NCI-H1436 (cell line): ENCODE measurements around the gene CAND2.
"Not testable (repeated sequence)": the region's sequence is repeated elsewhere in the genome, so short reads cannot be mapped to it uniquely, and the experiment has no call there.

Source experiments
- DNase-seq: peaks from one replicate; lab custom pipeline; 2025; lab: John Stamatoyannopoulos, UW

Gene CAND2

DNA sequence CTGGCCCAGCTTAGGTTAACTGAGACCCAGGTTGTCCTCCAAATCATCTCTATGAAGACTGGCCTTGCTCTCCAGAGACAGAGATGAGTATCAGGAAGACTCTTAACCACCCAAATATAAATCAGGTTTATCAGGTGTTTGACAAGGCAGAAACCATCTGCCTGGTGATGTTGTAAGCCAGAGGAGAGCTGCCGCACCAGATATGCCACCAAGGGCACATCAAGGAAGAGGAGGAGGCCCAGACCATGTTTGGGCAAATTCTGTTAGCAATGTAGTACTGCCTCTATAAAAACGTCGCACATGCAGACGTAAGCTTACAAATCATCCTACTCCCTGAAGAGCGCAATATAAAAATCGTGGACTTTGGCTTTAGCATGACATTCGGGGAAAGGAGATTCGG lies 65.9 kb downstream of the CAND2 start:
- no peak for DNase-seq

DNA sequence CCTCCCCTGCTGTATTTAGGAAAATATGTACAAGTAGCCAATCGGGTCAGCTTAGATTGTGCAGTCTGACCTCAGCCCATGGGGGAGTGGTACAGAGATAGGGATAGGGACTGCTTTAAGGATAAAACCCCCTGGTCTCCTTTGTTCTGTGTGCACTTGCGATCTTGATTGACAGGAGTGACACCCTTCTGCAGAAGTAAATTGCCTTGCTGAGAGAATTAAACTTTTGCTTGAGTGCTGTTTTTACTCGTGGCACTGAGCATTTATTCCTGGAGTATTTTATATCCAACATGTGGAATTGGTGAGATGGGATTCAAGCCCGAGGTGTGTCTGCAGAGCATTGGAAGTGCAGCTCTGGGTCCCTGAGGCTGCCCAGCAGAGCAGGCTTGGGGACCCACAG lies 68.8 kb downstream of the CAND2 start:
- no peak for DNase-seq

DNA sequence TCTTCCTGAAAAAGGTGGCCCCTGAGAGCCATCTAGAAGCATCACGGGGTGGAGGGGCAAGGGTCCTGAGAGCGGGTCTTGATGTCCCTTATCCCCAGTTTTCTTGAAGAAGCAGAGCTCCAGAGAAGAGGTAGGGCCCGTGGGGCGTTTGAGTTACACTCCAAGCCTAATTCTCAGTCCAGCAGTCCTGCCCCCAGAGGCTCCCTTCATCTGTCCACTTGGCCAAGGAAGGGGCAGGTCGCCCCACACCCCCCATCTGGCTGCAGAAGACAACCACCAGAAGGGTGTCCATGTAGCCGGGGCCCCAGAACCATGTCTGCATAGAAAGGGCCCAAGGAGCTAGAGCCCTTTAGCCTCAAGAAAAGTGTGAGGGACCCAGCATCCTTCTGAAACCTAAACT lies 70.4 kb downstream of the CAND2 start:
- no peak for DNase-seq

DNA sequence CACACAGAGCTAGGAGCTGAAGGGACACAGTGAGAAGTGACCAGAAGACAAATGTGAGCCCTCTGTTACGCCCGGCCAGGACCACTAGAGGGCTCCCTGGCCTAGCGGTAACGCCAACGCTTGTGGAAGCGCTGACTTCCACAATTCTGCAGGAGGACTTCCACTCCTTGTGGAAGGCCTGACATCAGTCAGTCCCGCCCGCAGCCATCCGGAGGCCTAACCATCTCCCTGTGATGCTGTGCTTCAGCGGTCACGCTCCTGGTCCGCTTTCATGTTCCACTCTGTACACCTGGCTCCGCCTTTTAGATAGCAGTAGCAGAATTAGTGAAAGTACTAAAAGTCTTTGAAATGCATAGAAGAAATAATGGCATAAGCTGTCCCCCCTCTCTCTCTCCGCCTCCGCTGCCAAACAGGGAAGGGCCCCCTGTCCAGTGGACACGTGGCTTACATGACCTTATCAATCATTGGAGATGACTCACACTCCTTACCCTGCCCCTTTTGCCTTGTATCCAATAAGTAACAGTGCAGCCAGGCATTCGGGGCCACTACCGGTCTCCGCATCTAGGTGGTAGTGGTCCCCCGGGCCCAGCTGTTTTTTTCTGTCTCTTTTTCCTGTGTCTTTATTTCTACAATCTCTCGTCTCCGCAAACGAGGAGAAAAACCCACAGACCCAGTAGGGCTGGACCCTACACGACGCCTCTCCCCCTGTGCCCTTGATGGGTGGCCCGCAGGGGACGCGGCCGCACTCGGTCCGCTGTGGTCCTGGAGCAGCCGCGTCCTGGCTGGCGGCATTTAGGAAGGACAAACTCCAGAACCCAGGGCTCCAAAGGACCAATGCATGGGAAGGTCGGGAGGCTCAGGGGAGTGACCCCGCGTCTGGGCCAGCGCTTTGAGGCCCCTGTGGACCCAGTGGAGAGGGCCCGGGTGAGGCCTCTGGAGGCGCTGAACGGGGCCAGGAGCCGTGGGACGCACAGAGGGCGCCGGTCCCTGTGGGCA lies 71.9 kb downstream of the CAND2 start:
- no peak for DNase-seq

DNA sequence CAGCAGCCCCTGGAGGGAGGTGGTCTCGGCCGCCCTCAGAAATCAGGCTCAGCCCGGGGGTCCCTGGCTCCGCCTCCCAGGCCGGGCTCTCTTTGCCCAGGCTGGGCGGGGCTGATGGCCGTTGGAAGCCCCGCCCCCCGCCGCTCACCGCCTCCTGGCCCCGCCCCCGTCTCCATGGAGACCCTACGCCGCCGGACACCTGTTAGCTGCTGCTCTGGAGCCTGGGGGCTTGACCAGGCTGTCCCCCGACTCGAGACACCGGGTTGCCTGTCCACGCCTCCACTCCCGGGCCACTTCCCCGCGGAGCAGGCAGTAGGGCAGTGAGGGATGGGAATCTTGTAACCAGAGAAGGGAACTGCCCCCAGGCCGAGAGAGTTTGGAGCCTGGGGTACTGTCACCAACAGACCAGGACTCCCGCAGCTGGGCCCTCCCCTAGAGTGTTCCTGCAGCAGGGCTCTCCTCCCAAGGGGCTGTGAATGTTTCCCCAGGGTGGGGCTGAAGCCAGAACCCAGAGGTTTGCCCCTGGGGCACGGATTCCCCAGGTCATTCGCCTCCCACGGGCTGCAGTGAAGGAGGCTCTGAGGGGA lies 72.6 kb downstream of the CAND2 start:
- DNase-seq, result no peak

DNA sequence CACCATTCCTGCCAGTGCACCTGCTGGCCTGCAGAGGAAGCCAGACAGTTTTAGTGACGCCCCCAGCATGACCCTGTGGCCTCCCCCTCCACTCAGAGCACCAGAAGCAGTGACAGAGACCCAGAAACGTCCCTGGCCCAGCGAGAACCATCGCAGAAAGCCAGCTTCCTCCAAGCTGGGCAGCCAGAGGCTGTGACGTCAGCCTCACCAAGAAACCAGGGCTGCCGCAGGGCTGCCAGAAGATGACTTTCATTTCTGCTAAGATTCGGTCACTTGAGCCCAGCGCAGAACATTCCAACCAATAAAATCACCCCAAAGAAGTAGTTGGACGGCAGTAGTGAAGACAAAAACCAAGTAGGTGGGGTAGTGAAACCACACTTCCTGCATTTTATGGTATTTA lies 74.5 kb downstream of the CAND2 start:
- no peak for DNase-seq

DNA sequence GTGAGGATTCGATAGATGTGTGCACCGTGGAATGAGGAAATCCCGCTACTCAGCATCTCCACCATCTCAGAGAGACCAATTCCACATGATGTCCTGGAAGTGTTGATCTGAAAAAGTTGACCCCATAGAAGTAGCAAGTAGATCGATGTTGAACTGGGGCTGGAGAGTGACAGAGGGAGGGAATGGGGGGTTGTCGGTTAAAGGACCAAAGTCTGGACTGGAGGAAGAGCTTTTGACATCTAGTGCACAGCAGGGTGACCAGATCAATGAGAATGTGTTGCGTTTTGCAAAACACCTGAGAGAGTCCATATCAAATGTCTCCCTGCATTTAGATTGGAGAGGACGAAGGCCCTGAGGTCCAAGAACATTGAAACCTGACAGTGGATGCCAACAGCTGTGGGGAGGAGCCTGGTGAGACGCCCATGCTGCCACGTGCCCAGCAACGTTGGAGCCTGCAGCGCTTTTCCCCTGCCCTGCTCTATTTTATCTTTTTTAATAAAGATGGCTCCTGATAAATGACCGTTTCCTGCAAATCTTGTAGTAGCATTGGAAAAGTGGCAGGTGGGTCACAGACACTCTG lies 75.0 kb downstream of the CAND2 start:
- no peak for DNase-seq

DNA sequence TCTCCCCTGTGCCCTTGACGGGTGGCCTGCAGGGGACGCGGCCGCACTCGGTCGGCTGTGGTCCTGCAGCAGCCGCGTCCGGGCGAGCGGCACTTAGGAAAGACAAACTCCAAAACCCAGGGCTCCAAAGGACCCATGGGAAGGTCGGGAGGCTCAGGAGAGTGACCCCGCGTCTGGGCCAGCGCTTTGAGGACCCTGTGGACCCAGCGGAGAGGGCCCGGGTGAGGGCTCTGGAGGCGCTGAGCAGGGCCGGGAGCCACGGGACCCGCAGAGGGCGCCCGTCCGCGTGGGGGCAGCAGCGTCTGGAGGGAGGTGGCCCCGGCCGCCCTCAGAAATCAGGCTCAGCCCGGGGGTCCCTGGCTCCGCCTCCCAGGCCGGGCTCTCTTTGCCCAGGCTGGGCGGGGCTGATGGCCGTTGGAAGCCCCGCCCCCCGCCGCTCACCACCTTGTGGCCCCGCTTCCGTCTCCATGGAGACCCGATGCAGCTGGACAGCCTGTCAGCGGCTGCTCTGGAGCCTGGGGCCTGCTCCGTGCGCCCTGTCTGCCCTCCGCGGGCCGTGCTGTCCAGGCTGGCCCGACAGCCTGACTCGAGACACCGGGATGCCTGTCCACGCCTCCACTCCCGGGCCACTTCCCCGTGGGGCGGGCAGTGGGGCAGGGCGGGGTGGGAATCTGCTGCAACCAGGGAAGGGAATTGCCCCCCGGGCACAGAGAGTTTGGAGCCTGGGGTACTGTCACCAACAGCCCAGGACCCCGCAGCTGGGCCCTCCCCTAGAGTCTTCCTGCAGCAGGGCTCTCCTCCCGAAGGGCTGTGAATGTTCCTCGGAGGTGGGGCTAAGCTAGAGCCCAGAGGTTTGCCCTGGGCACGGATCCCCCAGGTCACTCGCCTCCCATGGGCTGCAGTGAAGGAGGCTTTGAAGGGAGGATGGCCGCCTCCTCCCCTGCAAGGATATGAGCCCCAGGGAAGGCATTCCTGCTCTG lies 79.7 kb downstream of the CAND2 start:
- no peak for DNase-seq

DNA sequence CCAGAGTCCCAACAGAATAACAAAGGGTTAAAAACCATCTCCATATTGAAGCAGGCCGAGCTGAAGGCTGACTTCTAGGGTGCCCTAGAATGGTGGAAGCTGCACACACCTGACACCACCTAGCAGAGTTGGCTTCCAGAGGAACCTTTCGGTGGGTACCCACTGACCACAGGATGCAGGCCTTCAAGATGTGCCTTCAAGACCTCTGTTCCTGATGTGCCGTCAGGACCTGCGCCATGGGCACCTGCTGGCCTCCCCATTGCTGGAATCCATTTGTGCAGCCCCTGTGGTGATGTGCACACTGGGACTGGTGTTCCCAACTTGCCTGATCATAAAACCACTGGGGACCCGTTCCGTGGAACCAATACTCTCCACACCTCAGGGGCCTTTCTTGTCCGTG lies 80.6 kb downstream of the CAND2 start:
- DNase-seq, result no peak

DNA sequence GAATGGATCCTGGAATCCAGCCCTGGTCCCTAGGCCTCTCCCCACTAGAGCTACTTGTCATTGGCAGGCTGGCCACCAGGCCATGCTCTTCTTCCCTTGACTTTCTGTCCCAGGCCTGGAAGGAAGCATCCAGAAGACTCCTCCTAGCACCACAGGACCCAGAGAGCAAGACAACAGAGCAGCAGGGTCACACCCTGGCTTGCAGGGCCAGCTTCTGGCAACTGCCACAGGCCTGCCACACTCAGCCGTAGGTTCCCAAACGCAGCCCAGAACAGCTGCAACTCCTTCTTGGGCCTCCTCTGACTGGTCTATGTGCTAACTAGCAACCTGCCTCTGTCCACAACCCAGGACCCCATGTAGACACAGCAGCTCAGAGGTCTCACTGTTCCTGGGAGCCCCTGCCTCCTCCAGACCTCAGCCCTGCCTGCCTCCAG lies 81.7 kb downstream of the CAND2 start:
- no peak for DNase-seq

DNA sequence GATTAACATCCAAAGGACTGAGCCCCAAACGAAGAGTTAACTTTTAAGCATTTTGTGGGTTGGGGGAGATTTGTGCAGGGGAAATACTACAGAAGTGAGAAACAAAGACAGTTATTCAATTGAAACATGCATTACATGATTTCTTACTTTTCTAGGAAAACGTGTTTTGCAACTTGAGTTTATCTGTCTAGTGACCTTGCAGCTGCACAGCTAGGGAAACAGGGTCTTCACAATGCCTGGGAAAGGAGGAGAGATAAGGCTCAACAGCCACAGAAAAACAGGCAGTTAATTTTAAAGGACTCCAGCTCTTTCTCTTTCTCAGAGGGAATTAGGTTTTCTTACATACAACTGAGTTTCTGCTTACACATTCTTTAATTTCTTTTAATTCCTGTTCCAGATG lies 82.3 kb downstream of the CAND2 start:
- DNase-seq, result not testable (repeated sequence)

DNA sequence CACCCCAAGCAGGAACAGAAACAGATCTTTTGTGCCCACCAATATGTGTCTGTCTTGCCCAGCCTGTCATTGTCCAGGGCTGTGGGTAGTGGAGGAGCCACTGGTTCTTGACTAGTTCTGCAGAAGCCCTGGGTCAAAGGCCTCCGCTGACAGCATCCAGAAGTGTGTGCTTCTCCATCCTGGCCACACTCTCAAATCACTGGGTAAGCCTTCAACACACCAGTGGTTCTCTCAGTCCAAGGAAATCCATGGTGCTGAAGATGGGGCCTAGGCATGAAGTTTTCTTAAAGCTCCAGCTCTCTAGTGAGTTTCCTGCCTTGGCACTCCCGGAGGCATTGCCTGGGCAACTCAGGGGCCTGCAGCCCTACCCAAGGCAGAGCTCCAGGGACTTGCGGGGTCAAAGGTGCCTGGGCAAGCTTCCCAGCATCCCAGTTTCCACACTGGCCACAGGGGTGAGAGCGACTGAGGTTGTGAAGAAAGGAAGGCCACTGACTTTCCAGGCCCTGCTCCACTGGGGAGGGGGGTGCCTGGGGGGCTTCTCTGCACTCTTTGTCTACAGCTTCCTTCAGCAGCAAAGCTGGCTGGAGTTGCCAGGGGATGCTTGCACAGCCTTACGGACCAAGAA lies 82.8 kb downstream of the CAND2 start:
- no peak for DNase-seq

DNA sequence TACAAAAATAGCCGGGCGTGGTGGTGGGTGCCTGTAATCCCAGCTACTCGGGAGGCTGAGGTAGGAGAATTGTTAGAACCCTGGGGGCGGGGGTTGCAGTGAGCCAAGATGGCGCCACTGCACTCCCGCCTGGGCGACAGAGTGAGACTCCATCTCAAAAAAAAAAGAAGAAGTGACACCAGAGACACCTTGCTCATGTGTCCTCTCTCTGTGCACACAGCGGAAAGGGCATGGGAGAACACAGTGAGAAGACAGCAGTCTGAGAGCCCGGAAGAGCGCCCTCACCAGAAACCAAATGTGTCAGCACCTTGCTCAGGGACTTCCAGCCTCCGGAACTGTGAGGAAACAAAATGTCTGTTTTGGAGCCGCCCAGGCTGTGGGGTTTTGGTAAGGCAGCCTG lies 85.4 kb downstream of the CAND2 start:
- not testable (repeated sequence) for DNase-seq

DNA sequence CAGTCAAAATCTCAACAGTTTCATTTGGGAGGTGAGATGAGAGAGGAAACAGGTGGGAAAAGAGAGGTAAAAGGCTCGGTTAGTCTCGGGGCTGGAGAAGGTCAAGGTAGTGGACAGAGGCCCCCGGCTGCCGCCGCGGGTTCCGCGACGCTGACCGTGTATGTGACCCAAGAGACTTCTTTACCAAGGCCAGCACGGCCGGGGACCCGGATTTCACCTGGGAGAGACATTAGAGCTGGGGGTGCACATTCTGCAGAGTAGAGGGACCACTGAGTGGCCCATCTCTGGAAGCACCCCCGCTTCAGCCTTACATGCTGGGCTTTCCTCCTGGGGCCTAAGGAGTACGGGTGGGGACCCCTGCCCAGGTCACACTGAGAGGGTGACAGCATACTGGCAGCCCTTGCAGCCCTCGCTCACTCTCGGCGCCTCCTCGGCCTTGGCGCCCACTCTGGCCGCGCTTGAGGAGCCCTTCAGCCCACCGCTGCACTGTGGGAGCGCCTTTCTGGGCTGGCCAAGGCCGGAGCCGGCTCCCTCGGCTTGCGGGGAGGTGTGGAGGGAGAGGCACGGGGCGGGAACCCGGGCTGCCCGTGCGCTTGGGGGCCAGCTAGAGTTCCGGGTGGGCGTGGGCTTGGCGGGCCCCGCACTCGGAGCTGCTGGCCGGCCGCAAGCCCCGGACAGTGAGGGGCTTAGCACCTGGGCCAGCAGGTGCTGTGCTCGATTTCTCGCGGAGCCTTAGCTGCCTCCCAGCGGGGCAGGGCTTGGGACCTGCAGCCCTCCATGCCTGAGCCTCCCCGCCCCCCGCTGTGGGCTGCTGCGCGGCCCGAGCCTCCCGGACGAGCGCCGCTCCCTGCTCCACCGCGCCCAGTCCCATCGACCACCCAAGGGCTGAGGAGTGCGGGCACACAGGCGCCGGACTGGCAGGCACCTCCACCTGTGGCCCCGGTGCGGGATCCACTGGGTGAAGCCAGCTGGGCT lies 86.1 kb downstream of the CAND2 start:
- no peak for DNase-seq

DNA sequence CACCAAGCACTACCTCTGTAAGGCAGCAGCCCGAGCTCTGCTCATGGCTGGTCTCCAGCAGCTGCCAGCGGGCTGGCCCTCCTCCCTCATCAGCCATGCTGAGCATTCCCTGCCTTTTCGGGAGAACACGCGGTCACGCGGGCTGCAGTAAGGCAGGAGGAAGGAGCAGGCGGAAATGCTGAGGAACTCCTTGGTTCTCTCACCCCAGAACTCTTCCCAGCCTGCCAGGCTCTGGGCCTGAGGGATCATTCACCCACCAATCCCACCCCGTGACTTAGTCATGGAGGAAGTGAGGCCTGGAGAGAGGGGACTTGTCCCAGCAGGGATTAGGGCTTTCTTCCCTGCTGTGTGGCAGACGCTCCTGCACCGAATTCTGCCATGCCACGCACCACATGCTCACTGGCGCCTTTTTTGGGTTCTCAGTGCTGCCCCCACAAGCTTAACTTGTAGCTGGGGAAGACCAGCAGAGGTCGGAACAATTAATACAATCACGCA lies 87.8 kb downstream of the CAND2 start:
- no peak for DNase-seq
